GM12878 (cell line): ENCODE measurements around the gene KDM4C. TPM values are rescaled to one million over a fixed set of nuclear protein-coding genes. Genes with fewer than 3 reads are reported as not detected.

Source experiments
- ATAC-seq: fragments of 200-7000 bp; cut with Tn5 transposase; 3 replicates; pipeline ENCODE4 v1.9.1; 2020; ENCODE audit warnings: mild to moderate bottlenecking, moderate library complexity
- BruUV-seq: library from RNA; stranded (reverse); fragments of 400-500 nt; replicated peaks from 2 replicates; lab custom pipeline; 2021; lab: Mats Ljungman, UMichigan
- CTCF ChIA-PET: fragments of 300-600 bp; sonication (Branson Sonifier 250); formaldehyde crosslinking; extraction: SDS; loops from one replicate; lab custom pipeline; 2021; ENCODE audit warnings: inconsistent platforms; lab: Yijun Ruan, JAX
- POLR2A ChIA-PET: fragments of 350-600 bp; formaldehyde crosslinking; extraction: SDS; loops from one replicate; lab custom pipeline; 2021; ENCODE audit warnings: inconsistent platforms; lab: Charles Lee
- RAD21 ChIA-PET: fragments of 300-600 bp; sonication (Branson Sonifier 250); formaldehyde crosslinking; loops from one replicate; lab custom pipeline; 2023; ENCODE audit warnings: antibody characterized with exemption; ENCODE audit not compliant: unreplicated experiment; lab: Charles Lee
- SMC1A ChIA-PET: fragments of 300-600 bp; sonication (Branson Sonifier 250); formaldehyde crosslinking; loops from one replicate; lab custom pipeline; 2023; ENCODE audit not compliant: unreplicated experiment, uncharacterized antibody; lab: Charles Lee
- DNase-seq: peaks from one replicate; pipeline ENCODE4 v3.0.0-alpha.2; 2011; ENCODE audit warnings: low read depth, low spot score
- FAIRE-seq: peaks from 3 replicates; lab custom pipeline; 2011; peaks lifted over from hg19 to GRCh38; lab: Jason Lieb, UNC
- H2AFZ ChIP-seq: 2 replicates; pipeline ENCODE4 v1.6.0; 2011; ENCODE audit warnings: low read depth, low read length, control low read depth; ENCODE audit not compliant: control insufficient read depth
- H3K27ac ChIP-seq: 2 replicates; pipeline ENCODE4 v1.5.1; 2011; ENCODE audit warnings: control low read depth; ENCODE audit not compliant: control insufficient read depth, insufficient read depth
- H3K27me3 ChIP-seq, 2 experiments: replicated peaks in 1 of 2; 2 replicates each; pipeline versions ENCODE4 v1.6.0 to v1.6.1; 2011; ENCODE audit warnings: low read length in 1 of 2; ENCODE audit not compliant: control insufficient read depth in 2 of 2, insufficient read depth in 2 of 2
- H3K36me3 ChIP-seq, 2 experiments: 2 replicates each; pipeline ENCODE4 v1.5.1; 2011; ENCODE audit warnings: low read length in 1 of 2; ENCODE audit not compliant: control insufficient read depth in 2 of 2, insufficient read depth in 2 of 2
- H3K4me1 ChIP-seq: 2 replicates; pipeline ENCODE4 v1.6.1; 2011; ENCODE audit warnings: mild to moderate bottlenecking, low read length, moderate library complexity, mixed read lengths; ENCODE audit not compliant: control insufficient read depth, insufficient read depth
- H3K4me2 ChIP-seq: 2 replicates; pipeline ENCODE4 v1.6.0; 2011; ENCODE audit warnings: control low read depth; ENCODE audit not compliant: control insufficient read depth, insufficient read depth
- H3K4me3 ChIP-seq: fragments of 200-600 bp; sonication (generic); 2 replicates; pipeline ENCODE4 v1.5.1; 2016
- H3K79me2 ChIP-seq: 2 replicates; pipeline ENCODE4 v1.6.0; 2011; ENCODE audit warnings: low read length; ENCODE audit not compliant: control insufficient read depth, insufficient read depth
- H3K9ac ChIP-seq: 2 replicates; pipeline ENCODE4 v1.8.0; 2011; ENCODE audit warnings: low read length, control low read depth, mixed read lengths; ENCODE audit not compliant: control insufficient read depth, insufficient read depth
- H3K9me3 ChIP-seq: replicated peaks from 3 replicates; pipeline ENCODE4 v1.5.1; 2011; ENCODE audit warnings: mild to moderate bottlenecking, low read length; ENCODE audit not compliant: control insufficient read depth, insufficient read depth
- H4K20me1 ChIP-seq: 2 replicates; pipeline ENCODE4 v1.6.0; 2011; ENCODE audit not compliant: control insufficient read depth, insufficient read depth
- DPF2 ChIP-seq: fragments of 450-650 bp; IDR thresholded peaks from 2 replicates; pipeline ENCODE4 v1.6.1; 2017; ENCODE audit warnings: mild to moderate bottlenecking
- EP300 ChIP-seq, 2 experiments: fragments of 150-350 bp in 1 of 2; IDR thresholded peaks; 2 replicates each; pipeline ENCODE4 v1.6.1; 2011 to 2012; ENCODE audit warnings: low read depth in 2 of 2, low read length in 2 of 2, borderline replicate concordance in 1 of 2, improper control_type of control experiment in 1 of 2, inconsistent platforms in 1 of 2; ENCODE audit not compliant: control insufficient read depth in 1 of 2
- FOS ChIP-seq: IDR thresholded peaks from 3 replicates; pipeline ENCODE4 v1.6.1; 2011; ENCODE audit warnings: borderline replicate concordance; ENCODE audit not compliant: insufficient read length; ENCODE audit errors: extremely low read depth
- HDAC6 ChIP-seq: fragments of 200-600 bp; sonication (generic); IDR thresholded peaks from one replicate; pipeline ENCODE4 v1.8.0; 2017; ENCODE audit warnings: antibody characterized with exemption; ENCODE audit not compliant: unreplicated experiment
- MYC ChIP-seq: IDR thresholded peaks from 2 replicates; pipeline ENCODE4 v1.6.1; 2011; ENCODE audit warnings: mild to moderate bottlenecking, low read length, moderate library complexity, inconsistent platforms; ENCODE audit not compliant: insufficient read depth, insufficient replicate concordance, insufficient read length, severe bottlenecking
- NBN ChIP-seq: fragments of 450-650 bp; IDR thresholded peaks from 2 replicates; pipeline ENCODE4 v1.6.1; 2016
- RUNX3 ChIP-seq: IDR thresholded peaks from 2 replicates; pipeline ENCODE4 v1.6.1; 2012; ENCODE audit warnings: low read length, inconsistent platforms
- WGBS: methylation state at CpG from one replicate; pipeline ENCODE4 v1.1.6; 2016; ENCODE audit warnings: low lambda C conversion rate; ENCODE audit not compliant: insufficient replicate concordance, insufficient coverage; ENCODE audit errors: missing lambda C conversion rate; 5-methylcytosine and 5-hydroxymethylcytosine counted together
- in situ Hi-C: fragments of 300-500 bp; cut with MboI; formaldehyde crosslinking; loops from 9 replicates; pipeline ENCODE4 v1.14.3; 2018; ENCODE audit warnings: mixed read lengths
- intact Hi-C: fragments of 100-400 bp; cut with micrococcal nuclease; formaldehyde crosslinking; loops from one replicate; pipeline ENCODE4 v1.14.2; 2022; ENCODE audit not compliant: unreplicated experiment
- polyA plus RNA-seq, 11 experiments: library from polyadenylated mRNA; depleted of rRNA in 4 of 11; unstranded in 6 of 11; stranded (reverse) in 5 of 11; fragments of >200 nt; fragmentation: Nextera tagmentation in 4 of 11; fragmentation: Illumina TruSeq in 1 of 11; extraction: Ambion mirVana in 4 of 11; extraction: Trizol in 1 of 11; gene quantifications; 1 replicate in 1 of 11; 2 replicates in 10 of 11; pipeline versions ENCODE4 v1.2.1 to v1.2.3, GENCODE V29; 2011 to 2016; ENCODE audit warnings: inconsistent platforms in 2 of 11, missing spikeins in 2 of 11, low read depth in 1 of 11
- total RNA-seq, 4 experiments: library from RNA; depleted of rRNA in 3 of 4; stranded (reverse); fragments of >200 nt in 3 of 4; fragmentation: Illumina TruSeq in 1 of 4; extraction: Trizol in 1 of 4; gene quantifications; 2 replicates each; pipeline versions ENCODE4 v1.2.1 to v1.2.3, GENCODE V29; 2013 to 2021
- TF ChIP-seq, protein P1 (sequence below): fragments of 450-650 bp; IDR thresholded peaks from 2 replicates; pipeline ENCODE4 v1.6.1; 2017; ENCODE audit warnings: mild to moderate bottlenecking, moderate library complexity
- TF ChIP-seq, protein P2 (sequence below): IDR thresholded peaks from 2 replicates; pipeline ENCODE4 v1.6.1; 2012; ENCODE audit warnings: low read depth, low read length, improper control_type of control experiment

The KDM4C gene
- total and polyA plus RNA-seq, 10 of the 15 experiments (the other 5 are each of a cell fraction or from before 2014, with no cell fraction given) = 6.8 to 41.2 (median 20.1) TPM

DNA sequence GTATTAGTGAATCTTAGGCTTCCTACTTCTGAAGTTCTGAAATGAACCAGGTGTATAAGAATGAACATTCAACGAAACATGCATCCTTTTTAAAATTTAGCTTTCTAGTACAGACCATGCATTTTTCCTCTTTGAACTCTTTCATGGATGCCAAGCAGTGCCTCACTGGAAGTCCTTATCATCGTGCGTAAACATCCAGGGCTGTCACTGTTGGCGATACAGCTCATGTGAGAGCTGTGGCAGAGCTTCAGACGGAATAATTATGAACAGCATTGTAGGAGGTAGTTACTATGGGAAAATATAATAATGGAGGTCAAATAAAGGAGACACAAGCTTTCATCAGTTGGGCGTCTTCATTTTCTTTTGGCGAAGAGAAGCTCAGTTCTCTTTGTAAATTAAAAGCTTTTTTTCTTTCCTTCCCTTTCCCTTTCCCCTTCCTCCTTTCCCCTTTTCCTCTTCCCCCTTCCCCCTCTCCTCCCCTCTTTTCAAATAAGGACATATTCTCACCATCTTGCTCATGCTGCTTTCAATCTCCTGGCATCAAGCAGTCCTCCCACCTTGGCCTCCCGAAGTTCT, 167.3 kb downstream of the KDM4C start (continued):
- TF ChIP-seq, protein P1, sequence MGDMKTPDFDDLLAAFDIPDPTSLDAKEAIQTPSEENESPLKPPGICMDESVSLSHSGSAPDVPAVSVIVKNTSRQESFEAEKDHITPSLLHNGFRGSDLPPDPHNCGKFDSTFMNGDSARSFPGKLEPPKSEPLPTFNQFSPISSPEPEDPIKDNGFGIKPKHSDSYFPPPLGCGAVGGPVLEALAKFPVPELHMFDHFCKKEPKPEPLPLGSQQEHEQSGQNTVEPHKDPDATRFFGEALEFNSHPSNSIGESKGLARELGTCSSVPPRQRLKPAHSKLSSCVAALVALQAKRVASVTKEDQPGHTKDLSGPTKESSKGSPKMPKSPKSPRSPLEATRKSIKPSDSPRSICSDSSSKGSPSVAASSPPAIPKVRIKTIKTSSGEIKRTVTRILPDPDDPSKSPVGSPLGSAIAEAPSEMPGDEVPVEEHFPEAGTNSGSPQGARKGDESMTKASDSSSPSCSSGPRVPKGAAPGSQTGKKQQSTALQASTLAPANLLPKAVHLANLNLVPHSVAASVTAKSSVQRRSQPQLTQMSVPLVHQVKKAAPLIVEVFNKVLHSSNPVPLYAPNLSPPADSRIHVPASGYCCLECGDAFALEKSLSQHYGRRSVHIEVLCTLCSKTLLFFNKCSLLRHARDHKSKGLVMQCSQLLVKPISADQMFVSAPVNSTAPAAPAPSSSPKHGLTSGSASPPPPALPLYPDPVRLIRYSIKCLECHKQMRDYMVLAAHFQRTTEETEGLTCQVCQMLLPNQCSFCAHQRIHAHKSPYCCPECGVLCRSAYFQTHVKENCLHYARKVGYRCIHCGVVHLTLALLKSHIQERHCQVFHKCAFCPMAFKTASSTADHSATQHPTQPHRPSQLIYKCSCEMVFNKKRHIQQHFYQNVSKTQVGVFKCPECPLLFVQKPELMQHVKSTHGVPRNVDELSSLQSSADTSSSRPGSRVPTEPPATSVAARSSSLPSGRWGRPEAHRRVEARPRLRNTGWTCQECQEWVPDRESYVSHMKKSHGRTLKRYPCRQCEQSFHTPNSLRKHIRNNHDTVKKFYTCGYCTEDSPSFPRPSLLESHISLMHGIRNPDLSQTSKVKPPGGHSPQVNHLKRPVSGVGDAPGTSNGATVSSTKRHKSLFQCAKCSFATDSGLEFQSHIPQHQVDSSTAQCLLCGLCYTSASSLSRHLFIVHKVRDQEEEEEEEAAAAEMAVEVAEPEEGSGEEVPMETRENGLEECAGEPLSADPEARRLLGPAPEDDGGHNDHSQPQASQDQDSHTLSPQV = no peak
- no peak for TF ChIP-seq NBN
- no peak for TF ChIP-seq FOS
- TF ChIP-seq, protein P2, sequence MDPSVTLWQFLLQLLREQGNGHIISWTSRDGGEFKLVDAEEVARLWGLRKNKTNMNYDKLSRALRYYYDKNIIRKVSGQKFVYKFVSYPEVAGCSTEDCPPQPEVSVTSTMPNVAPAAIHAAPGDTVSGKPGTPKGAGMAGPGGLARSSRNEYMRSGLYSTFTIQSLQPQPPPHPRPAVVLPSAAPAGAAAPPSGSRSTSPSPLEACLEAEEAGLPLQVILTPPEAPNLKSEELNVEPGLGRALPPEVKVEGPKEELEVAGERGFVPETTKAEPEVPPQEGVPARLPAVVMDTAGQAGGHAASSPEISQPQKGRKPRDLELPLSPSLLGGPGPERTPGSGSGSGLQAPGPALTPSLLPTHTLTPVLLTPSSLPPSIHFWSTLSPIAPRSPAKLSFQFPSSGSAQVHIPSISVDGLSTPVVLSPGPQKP = no peak
- no peak for TF ChIP-seq DPF2

DNA sequence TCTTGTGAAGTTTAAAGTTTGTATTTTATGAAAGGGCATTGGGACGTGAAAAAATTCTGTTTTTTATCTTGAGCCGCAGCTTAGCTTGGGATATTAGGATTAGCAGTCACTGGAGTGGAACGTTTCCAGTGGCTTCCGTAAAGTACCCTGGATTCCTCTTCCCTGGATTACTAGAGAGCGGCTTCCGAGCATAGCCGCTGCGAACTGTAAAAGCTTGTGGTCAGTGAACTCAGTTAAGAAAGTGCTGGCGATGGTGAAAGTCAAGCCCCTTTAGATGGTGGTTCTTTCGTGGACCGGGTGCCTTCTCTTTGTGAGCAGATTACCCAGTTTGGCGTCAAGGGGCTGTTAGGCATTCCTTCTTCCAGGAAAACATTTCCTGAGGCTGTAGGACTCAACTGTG, 168.1 kb downstream of the KDM4C start:
- intact Hi-C loops = no loop called here
- no TSS peak for BruUV-seq
- in situ Hi-C loops = no loop called here
- Histone ChIP-seq H4K20me1 (no peaks in the 10 kb centered on the region; the same call in 1 of the 2 replicates), H3K4me3 (no peak overlapping the region), H3K27me3 (no peaks in the 10 kb centered on the region), H3K79me2 (no peaks in the 10 kb centered on the region; the same call in 1 of the 2 replicates), H3K4me2 (no peak overlapping the region), H3K27ac (no peak overlapping the region), H3K9ac (no peak overlapping the region), H3K36me3 (peaks cover 0 to 3% of the 10 kb centered on the region in 2 experiments; a peak in 1 of 4 replicates), H2AFZ (no peak overlapping the region), H3K9me3 (no peaks in the 10 kb centered on the region), H3K4me1 (peaks cover 11% of the 10 kb centered on the region; the same call in 1 of the 2 replicates)
- ChIA-PET RAD21 (no interaction called here), POLR2A (no interaction called here), CTCF (interaction anchor here (1.2 kb wide), 1 partner anchor 17 kb away, joined by 3 read pairs; no protein-coding TSS in a partner anchor), SMC1A (no interaction called here)
- TF ChIP-seq MYC = no peak
- no peak for TF ChIP-seq RUNX3
- no peak for TF ChIP-seq EP300 (IDR thresholded peaks at IDR 0.05; ENCODE audit: borderline replicate concordance in 1 of 2, control insufficient read depth in 1 of 2, low read depth in 2 of 2, low read length in 2 of 2)
- no peak for TF ChIP-seq HDAC6
- no peak for FAIRE-seq
- ATAC-seq = no peak
- WGBS = 98% methylated on average over 12 of the region's 12 CpGs
- DNase-seq = no peak
